Activated T-helper 9 cell treated with anti-CD3 and anti-CD28 coated beads, Interleukin-2, amount 50 U/mL, for 16 hours (primary cell): ENCODE measurements around the gene SLC25A24.

Experiments used
- DNase-seq: peaks from one replicate; pipeline ENCODE4 v3.0.0-alpha.2; 2020; ENCODE audit warnings: low read depth

Gene SLC25A24

DNA sequence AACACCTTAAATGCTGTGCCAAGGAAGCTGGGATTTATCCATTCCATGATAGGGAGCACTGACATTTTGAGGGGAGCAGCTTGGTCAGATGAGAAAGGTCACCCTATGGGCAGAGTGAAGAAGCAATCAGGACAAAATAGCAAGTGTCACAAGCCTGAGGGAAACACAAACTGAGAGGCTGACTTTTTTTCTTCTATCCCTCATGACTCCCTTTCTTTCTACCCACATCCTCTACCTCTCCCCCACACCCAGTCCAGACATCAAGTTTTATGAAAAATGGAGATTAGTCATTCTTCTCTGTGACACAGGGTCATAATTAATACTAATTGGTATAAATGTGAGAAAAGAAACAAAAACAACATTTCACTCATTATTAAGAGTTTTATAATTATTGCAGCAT, 103.1 kb downstream of the SLC25A24 start:
- no peak for DNase-seq

DNA sequence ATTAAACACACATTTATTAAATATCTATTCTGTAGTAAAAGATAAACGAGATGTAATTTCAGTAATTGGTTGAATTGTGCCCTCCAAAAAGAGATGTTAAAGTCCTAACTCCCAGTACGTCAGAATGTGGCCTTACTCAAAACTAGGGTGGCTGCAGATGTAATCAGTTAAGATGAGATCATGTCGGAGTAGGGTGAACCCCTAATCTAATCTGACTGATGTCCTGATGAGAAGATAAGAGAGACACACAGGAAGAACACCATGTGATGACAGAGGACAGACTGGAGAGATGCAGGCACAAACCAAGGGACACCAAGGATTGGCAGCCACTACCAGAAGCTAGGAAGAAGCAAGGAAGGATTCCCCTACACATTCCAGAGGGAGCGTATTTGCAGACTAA, 104.1 kb downstream of the SLC25A24 start:
- no peak for DNase-seq

DNA sequence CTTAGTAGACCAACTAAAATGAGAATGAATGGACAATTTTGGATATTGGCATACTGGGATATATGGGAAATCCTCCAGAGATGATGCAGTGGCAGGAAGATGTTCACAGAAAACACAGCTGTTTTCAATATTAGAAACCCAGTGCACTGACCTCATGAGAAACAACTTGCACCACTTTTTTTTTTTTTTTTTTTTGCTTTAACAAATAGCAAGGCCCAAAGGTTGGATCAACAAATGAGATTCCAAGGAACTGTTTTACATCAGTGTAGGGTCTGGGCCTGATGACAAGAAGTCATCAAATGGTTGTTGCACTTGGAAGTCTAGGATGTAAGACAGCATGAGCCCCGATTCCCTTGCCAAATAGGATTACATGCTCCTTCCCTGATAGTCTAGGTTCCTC, 110.7 kb downstream of the SLC25A24 start:
- DNase-seq: no peak

DNA sequence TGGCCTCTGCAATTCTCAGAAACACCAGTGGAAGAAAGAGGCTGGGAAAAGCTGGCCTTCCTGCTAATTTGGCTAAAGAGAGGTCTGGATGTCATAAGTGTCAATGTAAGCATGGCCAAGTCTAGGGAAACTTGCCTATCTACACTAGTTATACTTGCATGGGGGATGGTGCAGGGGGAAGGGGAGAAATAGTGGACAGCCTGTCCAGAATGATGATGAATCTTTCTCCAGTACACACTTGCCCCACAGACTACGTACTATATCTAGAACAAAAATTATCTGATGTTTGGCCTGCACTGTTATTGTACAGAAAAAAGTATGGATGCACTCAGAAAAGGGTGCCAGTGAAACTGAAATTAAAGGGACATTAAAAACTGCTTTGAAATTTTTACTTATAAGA, 114.5 kb downstream of the SLC25A24 start:
- no peak for DNase-seq

DNA sequence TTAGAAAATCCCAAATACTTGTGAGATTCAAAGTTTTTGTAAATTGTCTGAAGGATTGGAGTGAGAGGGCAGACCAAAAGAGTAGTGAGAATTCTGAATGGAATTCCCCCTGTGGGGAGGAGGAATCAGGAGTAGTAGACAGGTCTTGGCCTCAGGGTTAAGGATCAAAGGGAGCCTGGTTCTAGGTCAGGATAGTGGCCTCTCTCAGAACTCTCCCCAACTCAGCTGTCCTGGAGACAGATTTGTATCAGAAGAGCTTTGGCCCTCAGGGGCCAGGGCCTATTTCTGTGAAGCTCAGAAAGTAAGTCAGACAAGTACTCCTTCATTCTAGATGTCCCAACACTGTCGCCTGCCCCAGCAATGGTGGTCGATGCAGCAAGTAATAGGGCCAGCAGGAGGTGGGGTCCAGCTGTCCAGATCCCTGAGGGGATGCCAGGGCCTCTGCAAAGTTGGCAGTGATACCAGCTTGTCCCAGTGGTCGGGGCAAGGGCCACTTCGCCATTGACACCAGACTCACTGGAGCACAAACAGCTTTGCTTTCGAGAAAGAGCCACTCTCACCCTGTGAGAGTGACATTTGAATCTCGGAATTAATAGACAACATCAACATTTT, 115.2 kb downstream of the SLC25A24 start:
- DNase-seq: no peak
